ENCODE data around the gene AGXT. TPM values are rescaled to one million over a fixed set of nuclear protein-coding genes. Genes with fewer than 3 reads are reported as not detected.

The AGXT gene
- polyA plus RNA-seq, 1 donor (not counting 4 experiments of a cell fraction or from before 2014, with no cell fraction given): not detected

DNA sequence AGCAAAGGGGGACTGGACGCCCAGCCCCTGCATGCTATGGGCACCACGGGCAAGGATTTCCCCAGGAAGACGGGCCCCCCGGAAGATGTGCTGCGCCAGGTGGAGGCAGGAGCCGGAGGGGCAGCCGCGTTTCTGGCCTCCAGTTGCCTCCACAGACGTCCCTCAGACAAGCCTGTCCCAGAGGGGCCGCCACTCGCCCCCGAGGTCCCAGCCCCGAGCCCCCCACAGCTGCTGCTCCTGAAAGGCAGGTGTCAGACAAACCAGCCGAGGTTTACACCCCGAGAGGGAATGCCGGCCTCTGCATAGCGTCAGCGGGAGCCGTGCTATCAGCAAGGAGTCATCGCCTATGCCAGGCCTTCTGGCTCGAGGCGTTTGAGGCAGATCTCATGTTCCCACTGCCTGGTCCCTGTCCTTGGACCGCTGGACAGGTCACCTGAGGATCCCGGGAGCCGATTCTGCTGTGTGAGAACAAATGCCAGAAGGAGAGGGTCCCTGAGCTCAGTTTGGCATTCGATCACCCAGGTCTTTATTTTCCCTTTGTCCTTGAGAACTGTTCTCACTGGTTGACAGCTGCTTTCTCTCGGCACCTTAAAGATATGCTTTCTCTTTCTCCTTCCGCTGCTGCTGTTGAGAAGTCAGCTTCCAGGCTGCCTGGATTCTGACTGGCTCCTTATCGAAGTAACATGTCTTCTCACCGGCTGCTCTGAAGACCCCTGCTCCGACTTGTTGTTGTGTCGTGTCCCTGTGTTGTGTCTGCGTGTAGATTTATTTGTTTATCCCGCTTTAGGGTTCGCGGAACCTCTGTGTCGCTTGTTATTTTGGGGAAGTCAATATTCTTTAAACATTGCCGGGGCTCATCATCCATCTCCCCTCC, 58.1 kb downstream of the AGXT start:
- H3K27ac ChIP-seq (ENCODE audit: control insufficient read depth, insufficient read depth, low read length): no peak overlapping the region
- no peaks in the 10 kb centered on the region for H3K9me1 ChIP-seq (ENCODE audit: control insufficient read depth, extremely low read depth, insufficient read depth, low read length)
- H3K9ac ChIP-seq (ENCODE audit: control insufficient read depth, extremely low read depth, insufficient read depth, low read length): no peak overlapping the region
- H3K27me3 ChIP-seq (ENCODE audit: control insufficient read depth, extremely low read depth, insufficient read depth, low read length): peaks cover 9% of the 10 kb centered on the region
- no peaks in the 10 kb centered on the region for H3K79me2 ChIP-seq (ENCODE audit: control insufficient read depth, insufficient read depth, low read length)
- peaks cover 3% of the 10 kb centered on the region for H3K4me1 ChIP-seq (ENCODE audit: control insufficient read depth, extremely low read depth, insufficient read depth, low read length)
- no peak overlapping the region for H3K4me2 ChIP-seq (ENCODE audit: control insufficient read depth, extremely low read depth, insufficient read depth, low read depth, low read length)
- FAIRE-seq (no peak), DNase-seq (ENCODE audit: low read depth, low spot score) (no peak)
- H3K36me3 ChIP-seq (ENCODE audit: control insufficient read depth in 2 of 2, extremely low read depth in 1 of 2, insufficient read depth in 2 of 2, low read length in 2 of 2): no peaks in the 10 kb centered on the region
- H3K9me3 ChIP-seq (ENCODE audit: control insufficient read depth, low read depth, low read length): no peaks in the 10 kb centered on the region
- dilution Hi-C loops (cut with MboI; ENCODE audit: extremely low pct_ligation_motif_present, low sequenced_read_pairs): no loop called here
- H3K4me3 ChIP-seq (ENCODE audit: control insufficient read depth in 2 of 3, extremely low read depth in 1 of 3, insufficient read depth in 2 of 3, low read depth in 1 of 3, low read length in 3 of 3): no peak overlapping the region
- H4K20me1 ChIP-seq (ENCODE audit: control insufficient read depth, extremely low read depth, insufficient read depth, low read length): no peaks in the 10 kb centered on the region
- H2AFZ ChIP-seq (ENCODE audit: control insufficient read depth, low read length): no peak overlapping the region
- TF ChIP-seq, protein P1, sequence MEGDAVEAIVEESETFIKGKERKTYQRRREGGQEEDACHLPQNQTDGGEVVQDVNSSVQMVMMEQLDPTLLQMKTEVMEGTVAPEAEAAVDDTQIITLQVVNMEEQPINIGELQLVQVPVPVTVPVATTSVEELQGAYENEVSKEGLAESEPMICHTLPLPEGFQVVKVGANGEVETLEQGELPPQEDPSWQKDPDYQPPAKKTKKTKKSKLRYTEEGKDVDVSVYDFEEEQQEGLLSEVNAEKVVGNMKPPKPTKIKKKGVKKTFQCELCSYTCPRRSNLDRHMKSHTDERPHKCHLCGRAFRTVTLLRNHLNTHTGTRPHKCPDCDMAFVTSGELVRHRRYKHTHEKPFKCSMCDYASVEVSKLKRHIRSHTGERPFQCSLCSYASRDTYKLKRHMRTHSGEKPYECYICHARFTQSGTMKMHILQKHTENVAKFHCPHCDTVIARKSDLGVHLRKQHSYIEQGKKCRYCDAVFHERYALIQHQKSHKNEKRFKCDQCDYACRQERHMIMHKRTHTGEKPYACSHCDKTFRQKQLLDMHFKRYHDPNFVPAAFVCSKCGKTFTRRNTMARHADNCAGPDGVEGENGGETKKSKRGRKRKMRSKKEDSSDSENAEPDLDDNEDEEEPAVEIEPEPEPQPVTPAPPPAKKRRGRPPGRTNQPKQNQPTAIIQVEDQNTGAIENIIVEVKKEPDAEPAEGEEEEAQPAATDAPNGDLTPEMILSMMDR (optimal IDR thresholded peaks at IDR 0.05 in 1 of 3, IDR thresholded peaks at IDR 0.05 in 1 of 3, conservative IDR thresholded peaks at IDR 0.05 in 1 of 3; ENCODE audit: extremely low read depth in 1 of 3, insufficient read depth in 2 of 3, low read length in 3 of 3): no peak
- no peak for TF ChIP-seq EZH2 (IDR thresholded peaks at IDR 0.05; ENCODE audit: low read length)

DNA sequence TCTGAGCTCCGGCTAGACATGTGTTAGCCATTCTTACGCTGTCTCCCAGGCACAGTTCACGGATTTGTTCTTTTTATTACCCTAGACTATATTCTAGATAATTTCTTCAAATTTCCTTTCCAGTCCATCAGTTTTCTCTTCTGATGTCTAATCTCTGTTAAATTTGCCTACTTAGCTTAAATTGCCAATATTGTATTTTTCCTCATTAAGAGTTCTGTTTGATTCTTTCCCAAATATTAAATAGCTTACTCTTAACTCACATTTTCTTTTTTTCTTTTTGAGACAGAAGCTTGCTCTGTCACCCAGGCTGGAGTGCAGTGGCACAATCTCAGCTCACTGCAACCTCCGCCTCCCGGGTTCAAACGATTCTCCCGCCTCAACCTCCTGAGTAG, 58.8 kb downstream of the AGXT start:
- H3K9me1 ChIP-seq (ENCODE audit: control insufficient read depth, extremely low read depth, insufficient read depth, low read length): no peaks in the 10 kb centered on the region
- no peak for FAIRE-seq
- no peaks in the 10 kb centered on the region for H4K20me1 ChIP-seq (ENCODE audit: control insufficient read depth, extremely low read depth, insufficient read depth, low read length)
- no peak overlapping the region for H3K4me3 ChIP-seq (ENCODE audit: control insufficient read depth in 2 of 3, extremely low read depth in 1 of 3, insufficient read depth in 2 of 3, low read depth in 1 of 3, low read length in 3 of 3)
- peaks cover 9% of the 10 kb centered on the region for H3K27me3 ChIP-seq (ENCODE audit: control insufficient read depth, extremely low read depth, insufficient read depth, low read length)
- H3K36me3 ChIP-seq (ENCODE audit: control insufficient read depth in 2 of 2, extremely low read depth in 1 of 2, insufficient read depth in 2 of 2, low read length in 2 of 2): no peaks in the 10 kb centered on the region
- H3K9ac ChIP-seq (ENCODE audit: control insufficient read depth, extremely low read depth, insufficient read depth, low read length): no peak overlapping the region
- no peaks in the 10 kb centered on the region for H3K79me2 ChIP-seq (ENCODE audit: control insufficient read depth, insufficient read depth, low read length)
- no peak for TF ChIP-seq EZH2 (IDR thresholded peaks at IDR 0.05; ENCODE audit: low read length)
- TF ChIP-seq, protein P1 (optimal IDR thresholded peaks at IDR 0.05 in 1 of 3, IDR thresholded peaks at IDR 0.05 in 1 of 3, conservative IDR thresholded peaks at IDR 0.05 in 1 of 3; ENCODE audit: extremely low read depth in 1 of 3, insufficient read depth in 2 of 3, low read length in 3 of 3): no peak
- no peak for DNase-seq (ENCODE audit: low read depth, low spot score)
- H3K4me2 ChIP-seq (ENCODE audit: control insufficient read depth, extremely low read depth, insufficient read depth, low read depth, low read length): no peak overlapping the region
- dilution Hi-C loops (cut with MboI; ENCODE audit: extremely low pct_ligation_motif_present, low sequenced_read_pairs): no loop called here
- H3K4me1 ChIP-seq (ENCODE audit: control insufficient read depth, extremely low read depth, insufficient read depth, low read length): no peaks in the 10 kb centered on the region
- H3K27ac ChIP-seq (ENCODE audit: control insufficient read depth, insufficient read depth, low read length): no peak overlapping the region
- no peak overlapping the region for H2AFZ ChIP-seq (ENCODE audit: control insufficient read depth, low read length)
- H3K9me3 ChIP-seq (ENCODE audit: control insufficient read depth, low read depth, low read length): no peaks in the 10 kb centered on the region
